MM.1S (cell line): Measurements from ENCODE around the gene PALM2AKAP2.

Source experiments
- DNase-seq: peaks from one replicate; pipeline ENCODE4 v3.0.0-alpha.2; 2015
- H2AFZ ChIP-seq: fragments of 300-600 bp; sonication (generic); 2 replicates; pipeline ENCODE4 v1.6.0; 2016; ENCODE audit warnings: antibody characterized with exemption, low read length
- H3F3A ChIP-seq: fragments of 300-600 bp; sonication (generic); 2 replicates; pipeline ENCODE4 v1.6.1; 2016; ENCODE audit warnings: mild to moderate bottlenecking, antibody characterized with exemption, low read length, moderate library complexity, mixed read lengths; ENCODE audit not compliant: insufficient read depth
- H3K27ac ChIP-seq: fragments of 300-600 bp; sonication (generic); 2 replicates; pipeline ENCODE4 v1.5.1; 2016; ENCODE audit warnings: mild to moderate bottlenecking, low read length
- H3K27me3 ChIP-seq: fragments of 300-600 bp; sonication (generic); replicated peaks from 2 replicates; pipeline ENCODE4 v1.6.0; 2016; ENCODE audit warnings: low read length; ENCODE audit not compliant: insufficient read depth
- H3K36me3 ChIP-seq: fragments of 300-600 bp; sonication (generic); replicated peaks from 2 replicates; pipeline ENCODE4 v1.6.1; 2016; ENCODE audit warnings: mild to moderate bottlenecking, low read length, mixed read lengths; ENCODE audit not compliant: insufficient read depth
- H3K4me1 ChIP-seq: fragments of 300-600 bp; sonication (generic); 2 replicates; pipeline ENCODE4 v1.6.1; 2016; ENCODE audit warnings: low read length, mixed read lengths
- H3K4me2 ChIP-seq: fragments of 300-600 bp; sonication (generic); 2 replicates; pipeline ENCODE4 v1.6.0; 2016; ENCODE audit warnings: low read depth, low read length
- H3K4me3 ChIP-seq: fragments of 300-600 bp; sonication (generic); 2 replicates; pipeline ENCODE4 v1.5.1; 2016; ENCODE audit warnings: low read length, mixed read lengths
- H3K79me2 ChIP-seq: fragments of 300-600 bp; sonication (generic); 2 replicates; pipeline ENCODE4 v1.6.1; 2016; ENCODE audit warnings: mixed run types, low read length, mixed read lengths
- H3K9ac ChIP-seq: fragments of 300-600 bp; sonication (generic); 2 replicates; pipeline ENCODE4 v1.6.1; 2016; ENCODE audit warnings: low read length, mixed read lengths
- H3K9me2 ChIP-seq: fragments of 300-600 bp; sonication (generic); replicated peaks from 2 replicates; pipeline ENCODE4 v1.6.1; 2016; ENCODE audit warnings: mild to moderate bottlenecking, low read length, mixed read lengths; ENCODE audit not compliant: insufficient read depth
- H3K9me3 ChIP-seq: fragments of 300-600 bp; sonication (generic); replicated peaks from 2 replicates; pipeline ENCODE4 v1.6.1; 2016; ENCODE audit warnings: mild to moderate bottlenecking, low read length, mixed read lengths; ENCODE audit not compliant: insufficient read depth
- H4K20me1 ChIP-seq: fragments of 300-600 bp; sonication (generic); 2 replicates; pipeline ENCODE4 v1.6.1; 2016; ENCODE audit warnings: mild to moderate bottlenecking, low read length, moderate library complexity, mixed read lengths; ENCODE audit not compliant: insufficient read depth
- EZH2 ChIP-seq: fragments of 300-600 bp; sonication (generic); optimal IDR thresholded peaks from 2 replicates; pipeline ENCODE3; 2017; ENCODE audit warnings: low read depth, mild to moderate bottlenecking, antibody characterized with exemption, low read length, mixed read lengths
- EZH2phosphoT487 ChIP-seq: fragments of 300-600 bp; sonication (generic); IDR thresholded peaks from 2 replicates; pipeline ENCODE4 v1.6.1; 2018; ENCODE audit warnings: antibody characterized with exemption, low read length
- TF ChIP-seq, protein P1 (sequence below): fragments of 300-600 bp; sonication (generic); IDR thresholded peaks from 2 replicates; pipeline ENCODE4 v1.5.1; 2016; ENCODE audit warnings: antibody characterized with exemption, low read length, mixed read lengths

The PALM2AKAP2 gene

DNA sequence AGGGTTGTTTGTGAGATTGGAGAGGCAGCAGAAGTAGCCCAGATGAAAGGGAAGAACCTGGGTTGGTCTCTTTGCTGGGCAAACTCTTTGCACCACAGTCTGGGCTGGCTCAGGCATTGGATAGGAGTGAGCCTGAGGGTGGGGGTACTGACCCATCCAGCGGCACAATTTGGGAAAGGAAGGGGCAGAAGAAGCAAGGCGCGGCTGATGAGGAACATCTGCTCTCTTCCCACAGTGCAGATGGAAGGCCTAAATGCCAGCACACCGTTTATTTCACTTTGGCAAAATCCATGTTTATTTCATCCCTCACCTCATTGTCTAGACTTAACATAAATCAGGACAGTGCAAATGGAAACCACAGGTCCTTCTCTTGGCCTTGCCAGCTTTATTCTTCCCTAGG lies 32.3 kb downstream of the PALM2AKAP2 start:
- H3K9me2 ChIP-seq: no peaks in the 10 kb centered on the region
- DNase-seq: no peak
- no peaks in the 10 kb centered on the region for H4K20me1 ChIP-seq
- H3K4me2 ChIP-seq: no peak overlapping the region
- no peaks in the 10 kb centered on the region for H3K9me3 ChIP-seq
- no peaks in the 10 kb centered on the region for H3K79me2 ChIP-seq
- no peaks in the 10 kb centered on the region for H3K36me3 ChIP-seq
- H3K4me1 ChIP-seq: no peaks in the 10 kb centered on the region
- TF ChIP-seq, protein P1, sequence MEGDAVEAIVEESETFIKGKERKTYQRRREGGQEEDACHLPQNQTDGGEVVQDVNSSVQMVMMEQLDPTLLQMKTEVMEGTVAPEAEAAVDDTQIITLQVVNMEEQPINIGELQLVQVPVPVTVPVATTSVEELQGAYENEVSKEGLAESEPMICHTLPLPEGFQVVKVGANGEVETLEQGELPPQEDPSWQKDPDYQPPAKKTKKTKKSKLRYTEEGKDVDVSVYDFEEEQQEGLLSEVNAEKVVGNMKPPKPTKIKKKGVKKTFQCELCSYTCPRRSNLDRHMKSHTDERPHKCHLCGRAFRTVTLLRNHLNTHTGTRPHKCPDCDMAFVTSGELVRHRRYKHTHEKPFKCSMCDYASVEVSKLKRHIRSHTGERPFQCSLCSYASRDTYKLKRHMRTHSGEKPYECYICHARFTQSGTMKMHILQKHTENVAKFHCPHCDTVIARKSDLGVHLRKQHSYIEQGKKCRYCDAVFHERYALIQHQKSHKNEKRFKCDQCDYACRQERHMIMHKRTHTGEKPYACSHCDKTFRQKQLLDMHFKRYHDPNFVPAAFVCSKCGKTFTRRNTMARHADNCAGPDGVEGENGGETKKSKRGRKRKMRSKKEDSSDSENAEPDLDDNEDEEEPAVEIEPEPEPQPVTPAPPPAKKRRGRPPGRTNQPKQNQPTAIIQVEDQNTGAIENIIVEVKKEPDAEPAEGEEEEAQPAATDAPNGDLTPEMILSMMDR: no peak
- TF ChIP-seq EZH2 (no peak), EZH2phosphoT487 (no peak)
- no peak overlapping the region for H2AFZ ChIP-seq
- no peak overlapping the region for H3K27ac ChIP-seq
- H3F3A ChIP-seq: no peaks in the 10 kb centered on the region
- H3K27me3 ChIP-seq: no peaks in the 10 kb centered on the region
- H3K4me3 ChIP-seq: no peak overlapping the region
- H3K9ac ChIP-seq: no peak overlapping the region

DNA sequence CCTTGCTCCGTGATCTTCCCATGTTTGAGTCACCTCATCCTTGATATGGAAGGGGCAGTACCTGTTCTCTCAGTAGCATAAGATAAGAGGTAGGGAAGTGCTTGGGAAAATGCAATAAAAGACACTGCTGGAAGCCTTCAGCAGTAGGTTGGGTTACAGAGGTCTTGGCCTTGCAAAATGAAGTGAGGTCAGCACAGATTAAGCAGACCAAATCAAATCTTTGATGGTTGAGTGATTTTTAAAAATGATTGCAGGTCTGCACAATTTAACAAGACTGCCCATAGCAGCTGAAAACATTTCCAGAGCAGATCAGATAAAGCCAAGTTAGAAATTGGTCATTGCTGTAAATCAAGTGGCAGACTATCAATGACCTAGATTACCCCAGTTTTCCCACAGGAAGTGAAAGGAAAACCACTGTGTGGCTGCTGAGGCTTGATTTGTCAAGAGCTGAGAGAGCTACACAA lies 32.9 kb downstream of the PALM2AKAP2 start:
- Histone ChIP-seq H3K9me3 (no peaks in the 10 kb centered on the region), H3K79me2 (no peaks in the 10 kb centered on the region), H3K36me3 (no peaks in the 10 kb centered on the region), H3K9me2 (no peaks in the 10 kb centered on the region), H3K27me3 (no peaks in the 10 kb centered on the region), H3K4me1 (no peaks in the 10 kb centered on the region), H4K20me1 (no peaks in the 10 kb centered on the region), H3F3A (no peaks in the 10 kb centered on the region), H3K4me2 (no peak overlapping the region), H3K9ac (no peak overlapping the region), H3K4me3 (no peak overlapping the region), H3K27ac (no peak overlapping the region), H2AFZ (no peak overlapping the region)
- DNase-seq: no peak
- TF ChIP-seq, protein P1: no peak
- TF ChIP-seq EZH2 (no peak), EZH2phosphoT487 (no peak)

DNA sequence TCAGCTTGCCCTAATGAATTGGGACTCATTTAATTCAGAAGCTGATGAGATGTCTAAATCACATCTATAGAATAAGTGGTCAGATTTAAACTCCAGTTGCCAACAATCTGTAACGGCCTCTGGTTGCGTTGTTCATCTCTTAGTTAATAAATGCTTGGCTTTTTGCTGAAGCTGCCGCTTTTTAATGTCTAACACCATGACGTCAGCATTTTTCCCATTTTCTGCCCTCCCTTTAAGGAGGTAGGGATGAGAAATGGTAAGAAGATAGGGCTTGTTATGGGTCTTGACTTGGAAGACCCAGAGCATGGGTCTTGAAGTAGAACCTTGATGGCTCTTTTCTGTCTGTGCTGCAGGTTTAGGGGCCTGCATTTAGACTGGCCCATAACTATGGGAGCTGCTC lies 33.3 kb downstream of the PALM2AKAP2 start:
- Histone ChIP-seq H3K36me3 (no peaks in the 10 kb centered on the region), H3K4me1 (no peaks in the 10 kb centered on the region), H3K9me3 (no peaks in the 10 kb centered on the region), H3K9ac (no peak overlapping the region), H3K27me3 (no peaks in the 10 kb centered on the region), H4K20me1 (no peaks in the 10 kb centered on the region), H2AFZ (no peak overlapping the region), H3F3A (no peaks in the 10 kb centered on the region), H3K79me2 (no peaks in the 10 kb centered on the region), H3K4me3 (no peak overlapping the region), H3K27ac (no peak overlapping the region), H3K9me2 (no peaks in the 10 kb centered on the region), H3K4me2 (no peak overlapping the region)
- TF ChIP-seq, protein P1: no peak
- TF ChIP-seq EZH2phosphoT487: no peak
- TF ChIP-seq EZH2: no peak
- no peak for DNase-seq

DNA sequence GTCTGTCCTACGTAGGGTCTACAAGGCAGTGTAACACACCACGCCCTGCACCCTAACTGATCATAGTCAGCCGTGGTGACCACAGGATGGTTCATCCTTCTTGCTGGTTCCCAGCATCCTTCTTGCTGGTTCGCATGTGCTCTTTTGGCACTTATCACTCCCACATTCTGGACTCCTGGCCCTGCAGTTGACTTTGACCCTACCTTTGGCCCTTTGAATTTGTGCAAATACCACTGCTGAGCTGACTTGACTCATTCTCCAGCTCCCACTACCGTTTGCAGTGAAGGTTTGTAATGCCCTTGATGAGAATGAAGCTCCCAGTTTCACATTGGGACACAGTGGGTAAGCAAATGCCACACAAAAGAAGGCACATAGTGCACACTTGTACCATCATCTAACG lies 33.8 kb downstream of the PALM2AKAP2 start:
- Histone ChIP-seq H3F3A (no peaks in the 10 kb centered on the region), H3K9me2 (no peaks in the 10 kb centered on the region), H3K4me2 (no peak overlapping the region), H3K79me2 (no peaks in the 10 kb centered on the region), H3K4me1 (no peaks in the 10 kb centered on the region), H3K27ac (no peak overlapping the region), H2AFZ (no peak overlapping the region), H3K36me3 (no peaks in the 10 kb centered on the region), H3K9ac (no peak overlapping the region), H3K27me3 (no peaks in the 10 kb centered on the region), H4K20me1 (no peaks in the 10 kb centered on the region), H3K4me3 (no peak overlapping the region), H3K9me3 (no peaks in the 10 kb centered on the region)
- DNase-seq: no peak
- TF ChIP-seq EZH2 (no peak), EZH2phosphoT487 (no peak)
- TF ChIP-seq, protein P1: no peak
